Neural progenitor cell (in vitro differentiated cells): ENCODE measurements around the gene HDGFL2. TPM values are rescaled to one million over a fixed set of nuclear protein-coding genes. Genes with fewer than 3 reads are reported as not detected.

Experiments
- DNase-seq: peaks from one replicate; pipeline ENCODE4 v3.0.0-alpha.2; 2016; ENCODE audit warnings: low spot score
- H2AFZ ChIP-seq: fragments of 200-600 bp; sonication (generic); replicated peaks from 2 replicates; pipeline ENCODE4 v1.6.1; 2016; ENCODE audit warnings: antibody characterized with exemption
- H3F3A ChIP-seq: fragments of 200-600 bp; sonication (generic); 2 replicates; pipeline ENCODE4 v1.6.1; 2016; ENCODE audit warnings: antibody characterized with exemption, low read depth
- H3K27ac ChIP-seq: fragments of 200-600 bp; sonication (generic); 2 replicates; pipeline ENCODE4 v1.5.1; 2016; ENCODE audit warnings: mild to moderate bottlenecking
- H3K27me3 ChIP-seq: fragments of 200-600 bp; sonication (generic); 2 replicates; pipeline ENCODE4 v1.6.1; 2016; ENCODE audit warnings: mild to moderate bottlenecking, moderate library complexity
- H3K36me3 ChIP-seq: fragments of 200-600 bp; sonication (generic); 2 replicates; pipeline ENCODE4 v1.5.1; 2016
- H3K4me1 ChIP-seq: fragments of 200-600 bp; sonication (generic); 2 replicates; pipeline ENCODE4 v1.6.1; 2016; ENCODE audit warnings: mixed run types
- H3K4me2 ChIP-seq: fragments of 200-600 bp; sonication (generic); 2 replicates; pipeline ENCODE4 v1.6.1; 2016
- H3K4me3 ChIP-seq: fragments of 200-600 bp; sonication (generic); 2 replicates; pipeline ENCODE4 v1.5.1; 2016
- H3K79me2 ChIP-seq: fragments of 200-600 bp; sonication (generic); 2 replicates; pipeline ENCODE4 v1.6.1; 2016; ENCODE audit warnings: low read depth
- H3K9ac ChIP-seq: fragments of 200-600 bp; sonication (generic); 2 replicates; pipeline ENCODE4 v1.6.1; 2016
- H3K9me3 ChIP-seq: fragments of 200-600 bp; sonication (generic); 2 replicates; pipeline ENCODE4 v1.5.1; 2016; ENCODE audit warnings: low read depth
- H4K20me1 ChIP-seq: fragments of 200-600 bp; sonication (generic); 2 replicates; pipeline ENCODE4 v1.6.1; 2016; ENCODE audit warnings: low read depth
- H3K27ac Mint-ChIP-seq: 3 replicates; pipeline ENCODE4 v1.8.0; 2021; ENCODE audit warnings: mixed read lengths
- H3K27me3 Mint-ChIP-seq: 2 replicates; pipeline ENCODE4 v1.8.0; 2022; ENCODE audit warnings: low read depth, mild to moderate bottlenecking, inconsistent platforms, moderate library complexity, mixed read lengths; ENCODE audit not compliant: insufficient read depth
- H3K36me3 Mint-ChIP-seq: 3 replicates; pipeline ENCODE4 v1.8.0; 2021; ENCODE audit warnings: mixed read lengths
- H3K4me1 Mint-ChIP-seq: 3 replicates; pipeline ENCODE4 v1.8.0; 2021; ENCODE audit warnings: mixed read lengths
- H3K4me3 Mint-ChIP-seq: 3 replicates; pipeline ENCODE4 v1.8.0; 2021; ENCODE audit warnings: mild to moderate bottlenecking, moderate library complexity, mixed read lengths
- H3K9me3 Mint-ChIP-seq: 3 replicates; pipeline ENCODE4 v1.8.0; 2020; ENCODE audit warnings: mixed read lengths
- CTCF ChIP-seq: fragments of 200-600 bp; sonication (generic); IDR thresholded peaks from 2 replicates; pipeline ENCODE4 v1.5.1; 2017; ENCODE audit warnings: antibody characterized with exemption, mild to moderate bottlenecking
- EZH2 ChIP-seq: fragments of 200-600 bp; sonication (generic); IDR thresholded peaks from 2 replicates; pipeline ENCODE4 v1.6.1; 2017; ENCODE audit warnings: antibody characterized with exemption, mild to moderate bottlenecking, moderate library complexity
- EZH2phosphoT487 ChIP-seq: fragments of 200-600 bp; sonication (generic); IDR thresholded peaks from 2 replicates; pipeline ENCODE4 v1.6.1; 2017; ENCODE audit warnings: antibody characterized with exemption
- total RNA-seq: library from RNA; depleted of rRNA; stranded (reverse); fragments of >200 nt; gene quantifications from 2 replicates; pipeline ENCODE4 v1.2.3, GENCODE V29; 2015; ENCODE audit warnings: low replicate concordance

The HDGFL2 gene
- total RNA-seq, 1 donor from 2014 or later = 36.0 TPM

DNA sequence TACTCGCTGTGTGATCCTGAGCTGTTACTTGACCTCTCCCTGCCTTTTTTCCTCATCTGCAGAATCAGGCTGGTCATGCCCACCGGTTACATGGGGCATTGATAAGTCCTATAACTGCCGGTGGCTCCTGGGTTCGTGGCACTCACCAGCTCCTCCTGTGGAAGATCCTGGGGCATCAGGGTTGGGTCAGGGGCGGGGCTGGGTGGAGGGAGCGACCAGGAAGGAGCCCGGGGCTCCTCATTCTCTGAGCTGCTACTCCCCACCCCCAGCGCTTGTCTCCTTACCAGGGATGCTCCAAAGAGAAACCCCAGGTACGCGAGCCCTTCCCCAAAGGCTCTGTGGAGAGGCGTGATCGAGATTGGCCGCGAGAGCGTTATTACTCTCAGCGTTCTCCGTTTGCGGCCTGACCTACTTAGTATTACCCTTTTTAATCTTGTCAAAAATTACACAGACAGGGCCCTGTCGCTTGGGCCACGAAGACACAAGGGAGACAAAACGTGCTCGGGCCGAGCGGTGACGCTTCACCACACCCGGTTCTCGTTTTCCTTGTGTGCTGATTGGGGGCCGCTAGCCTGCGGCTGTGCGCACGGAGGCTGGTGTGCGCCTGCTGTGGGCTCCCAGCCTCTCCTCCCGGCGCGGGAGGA, 10.7 kb downstream of the HDGFL2 start:
- H3K27ac Mint-ChIP-seq = no peak overlapping the region
- no peak overlapping the region for H3K27ac ChIP-seq
- peaks cover 25% of the 10 kb centered on the region for H3K79me2 ChIP-seq
- no peak overlapping the region for H3K4me2 ChIP-seq
- no peaks in the 10 kb centered on the region for H3F3A ChIP-seq
- no peak for DNase-seq
- no peaks in the 10 kb centered on the region for H3K27me3 ChIP-seq
- H4K20me1 ChIP-seq = peaks cover 42% of the 10 kb centered on the region
- H3K36me3 Mint-ChIP-seq = peaks cover 10% of the 10 kb centered on the region
- H3K9ac ChIP-seq = no peak overlapping the region
- H3K9me3 ChIP-seq = no peaks in the 10 kb centered on the region
- TF ChIP-seq CTCF = no peak
- no peak for TF ChIP-seq EZH2
- no peak for TF ChIP-seq EZH2phosphoT487
- no peak overlapping the region for H3K4me3 ChIP-seq
- H2AFZ ChIP-seq = no peak overlapping the region
- no peak overlapping the region for H3K4me3 Mint-ChIP-seq
- no peaks in the 10 kb centered on the region for H3K9me3 Mint-ChIP-seq
- H3K4me1 Mint-ChIP-seq = no peaks in the 10 kb centered on the region
- H3K27me3 Mint-ChIP-seq = no peaks in the 10 kb centered on the region
- H3K36me3 ChIP-seq = no peaks in the 10 kb centered on the region
- H3K4me1 ChIP-seq = no peaks in the 10 kb centered on the region

DNA sequence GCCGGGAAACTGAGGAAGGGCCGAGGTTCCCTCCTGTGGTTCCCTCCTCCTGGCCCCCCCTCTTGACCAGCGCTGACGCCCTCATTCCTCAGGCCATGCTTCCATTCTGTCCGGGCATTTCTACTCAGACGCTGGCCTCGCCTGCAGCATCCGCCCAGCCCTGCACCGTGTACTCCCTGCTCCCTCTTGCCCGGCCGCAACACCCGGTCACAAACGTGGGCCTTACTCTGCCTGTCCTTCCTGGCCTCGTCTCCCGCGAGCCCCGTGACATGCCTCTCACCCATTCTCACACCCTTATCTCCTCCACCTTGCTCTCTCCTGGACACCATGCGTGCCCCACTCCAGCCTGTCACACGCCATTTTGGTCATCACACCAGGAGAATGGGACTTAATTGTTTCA, 11.3 kb downstream of the HDGFL2 start:
- TF ChIP-seq CTCF (no peak), EZH2 (no peak), EZH2phosphoT487 (no peak)
- Histone ChIP-seq H2AFZ (no peak overlapping the region), H3K36me3 (no peaks in the 10 kb centered on the region), H3K79me2 (peaks cover 20% of the 10 kb centered on the region), H3K27me3 (no peaks in the 10 kb centered on the region), H3K9ac (no peak overlapping the region), H3K4me1 (no peaks in the 10 kb centered on the region), H3K4me3 (no peak overlapping the region), H4K20me1 (peaks cover 39% of the 10 kb centered on the region), H3K27ac (no peak overlapping the region), H3K4me2 (no peak overlapping the region), H3F3A (no peaks in the 10 kb centered on the region), H3K9me3 (no peaks in the 10 kb centered on the region)
- H3K27me3 Mint-ChIP-seq = no peaks in the 10 kb centered on the region
- no peak for DNase-seq
- peak overlapping the region; percentile 12 for H3K27ac Mint-ChIP-seq
- H3K36me3 Mint-ChIP-seq = peaks cover 8% of the 10 kb centered on the region
- H3K9me3 Mint-ChIP-seq = no peaks in the 10 kb centered on the region
- H3K4me3 Mint-ChIP-seq = peak overlapping the region; percentile 19
- H3K4me1 Mint-ChIP-seq = no peaks in the 10 kb centered on the region

DNA sequence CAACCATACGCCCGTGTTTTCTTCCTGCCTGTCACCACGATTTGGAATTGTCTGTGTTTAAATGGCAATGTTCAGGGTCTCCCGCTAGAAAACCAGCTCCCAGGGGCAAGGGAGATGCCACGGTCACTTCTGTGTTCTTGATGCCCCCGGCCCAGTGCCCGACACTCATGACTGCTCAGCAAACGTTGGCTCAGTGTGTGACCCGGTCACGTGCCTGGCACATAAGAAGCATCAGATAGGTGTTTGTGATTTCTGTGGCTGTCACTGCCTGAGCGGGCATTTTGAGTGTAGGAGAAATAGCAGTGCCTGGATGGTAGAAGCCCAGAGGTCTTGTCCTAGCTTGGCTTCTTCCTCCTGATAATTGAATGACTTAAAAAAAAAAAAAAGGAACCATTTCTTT, 15.5 kb downstream of the HDGFL2 start:
- no peak overlapping the region for H3K4me3 Mint-ChIP-seq
- TF ChIP-seq EZH2 (no peak), EZH2phosphoT487 (no peak), CTCF (no peak)

More for the DNA sequence above, 15.5 kb downstream of the HDGFL2 start:
- Histone ChIP-seq H3K4me1 (no peaks in the 10 kb centered on the region), H3K27me3 (no peaks in the 10 kb centered on the region), H3K9ac (no peak overlapping the region), H3F3A (peaks cover 4% of the 10 kb centered on the region), H3K4me2 (no peak overlapping the region), H3K36me3 (no peaks in the 10 kb centered on the region), H3K9me3 (no peaks in the 10 kb centered on the region), H4K20me1 (peaks cover 24% of the 10 kb centered on the region), H2AFZ (no peak overlapping the region), H3K79me2 (peaks cover 5% of the 10 kb centered on the region), H3K4me3 (no peak overlapping the region), H3K27ac (no peak overlapping the region)
- no peak for DNase-seq
- no peaks in the 10 kb centered on the region for H3K4me1 Mint-ChIP-seq
- no peaks in the 10 kb centered on the region for H3K27me3 Mint-ChIP-seq
- no peak overlapping the region for H3K27ac Mint-ChIP-seq
- H3K9me3 Mint-ChIP-seq = no peaks in the 10 kb centered on the region
- H3K36me3 Mint-ChIP-seq = peaks cover 18% of the 10 kb centered on the region
